ENCODE data around the gene AP3B1.
A peak's percentile ranks its signal among the peaks of the same experiment; 100 is the strongest.

- TF ChIP-seq, protein P1, sequence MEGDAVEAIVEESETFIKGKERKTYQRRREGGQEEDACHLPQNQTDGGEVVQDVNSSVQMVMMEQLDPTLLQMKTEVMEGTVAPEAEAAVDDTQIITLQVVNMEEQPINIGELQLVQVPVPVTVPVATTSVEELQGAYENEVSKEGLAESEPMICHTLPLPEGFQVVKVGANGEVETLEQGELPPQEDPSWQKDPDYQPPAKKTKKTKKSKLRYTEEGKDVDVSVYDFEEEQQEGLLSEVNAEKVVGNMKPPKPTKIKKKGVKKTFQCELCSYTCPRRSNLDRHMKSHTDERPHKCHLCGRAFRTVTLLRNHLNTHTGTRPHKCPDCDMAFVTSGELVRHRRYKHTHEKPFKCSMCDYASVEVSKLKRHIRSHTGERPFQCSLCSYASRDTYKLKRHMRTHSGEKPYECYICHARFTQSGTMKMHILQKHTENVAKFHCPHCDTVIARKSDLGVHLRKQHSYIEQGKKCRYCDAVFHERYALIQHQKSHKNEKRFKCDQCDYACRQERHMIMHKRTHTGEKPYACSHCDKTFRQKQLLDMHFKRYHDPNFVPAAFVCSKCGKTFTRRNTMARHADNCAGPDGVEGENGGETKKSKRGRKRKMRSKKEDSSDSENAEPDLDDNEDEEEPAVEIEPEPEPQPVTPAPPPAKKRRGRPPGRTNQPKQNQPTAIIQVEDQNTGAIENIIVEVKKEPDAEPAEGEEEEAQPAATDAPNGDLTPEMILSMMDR (conservative IDR thresholded peaks at IDR 0.05; ENCODE audit: low read length): peak; percentile 47
- TF ChIP-seq EZH2phosphoT487 (IDR thresholded peaks at IDR 0.05; ENCODE audit: borderline replicate concordance): no peak
These were observed 72.5 kb downstream of the AP3B1 start for GRCh38 chr5:78221964-78222451.
